IPS DF 6.9 (cell line): ENCODE measurements around the gene TOX3.

Experiments
- DNase-seq: peaks from one replicate; pipeline ENCODE4 v3.0.0-alpha.2; 2013; ENCODE audit warnings: low read depth, low spot score
- H3K27ac ChIP-seq: one replicate; pipeline ENCODE4 v1.5.1; 2013; ENCODE audit warnings: low read length, control low read depth
- H3K27me3 ChIP-seq: 2 replicates; pipeline ENCODE4 v1.6.1; 2013; ENCODE audit warnings: mild to moderate bottlenecking, low read length; ENCODE audit not compliant: control insufficient read depth, insufficient read depth
- H3K36me3 ChIP-seq: 2 replicates; pipeline ENCODE4 v1.6.1; 2013; ENCODE audit warnings: low read length; ENCODE audit not compliant: control insufficient read depth, insufficient read depth
- H3K4me1 ChIP-seq: 2 replicates; pipeline ENCODE4 v1.6.1; 2013; ENCODE audit warnings: low read length; ENCODE audit not compliant: control insufficient read depth, insufficient read depth
- H3K4me3 ChIP-seq: 2 replicates; pipeline ENCODE4 v1.5.1; 2013; ENCODE audit warnings: mild to moderate bottlenecking, low read length
- H3K9me3 ChIP-seq: 2 replicates; pipeline ENCODE4 v1.6.1; 2013; ENCODE audit warnings: low read length, inconsistent platforms; ENCODE audit not compliant: control insufficient read depth, insufficient read depth
- WGBS: extraction: QIAGEN DNeasy Blood & Tissue Kit; methylation state at CpG from one replicate; pipeline ENCODE4 v1.1.7; 2013; ENCODE audit warnings: mixed read lengths, missing lambda C conversion rate; ENCODE audit not compliant: insufficient read length, insufficient coverage; 5-methylcytosine and 5-hydroxymethylcytosine counted together

The TOX3 gene

GRCh38 chr16:52518884-52519283 is 28.1 kb downstream of the TOX3 start:
- no peak for DNase-seq
- Histone ChIP-seq H3K36me3 (0 out of 2 replicates have a peak, but pooled peaks cover 2% of the 10 kb centered on the region), H3K4me3 (no peak overlapping the region), H3K27me3 (no peaks in the 10 kb centered on the region), H3K27ac (no peak overlapping the region), H3K4me1 (peaks cover 2% of the 10 kb centered on the region; the same call in 1 of the 2 replicates), H3K9me3 (no peaks in the 10 kb centered on the region)
- WGBS = no CpG with 5 or more reads among the region's 5 CpGs

GRCh38 chr16:52515068-52515671 is 31.8 kb downstream of the TOX3 start:
- Histone ChIP-seq H3K4me3 (no peak overlapping the region), H3K27me3 (no peaks in the 10 kb centered on the region), H3K27ac (no peak overlapping the region), H3K9me3 (no peaks in the 10 kb centered on the region), H3K4me1 (no peaks in the 10 kb centered on the region; the same call in 1 of the 2 replicates), H3K36me3 (no peaks in the 10 kb centered on the region)
- DNase-seq = no peak
- no CpG with 5 or more reads among the region's 4 CpGs for WGBS

GRCh38 chr16:52512297-52512987 is 34.5 kb downstream of the TOX3 start:
- no peaks in the 10 kb centered on the region for H3K9me3 ChIP-seq
- no peaks in the 10 kb centered on the region for H3K36me3 ChIP-seq
- no peak for DNase-seq
- no CpG with 5 or more reads among the region's 4 CpGs for WGBS
- H3K4me3 ChIP-seq = no peak overlapping the region
- H3K27ac ChIP-seq = no peak overlapping the region
- H3K27me3 ChIP-seq = no peaks in the 10 kb centered on the region
- no peaks in the 10 kb centered on the region; the same call in 1 of the 2 replicates for H3K4me1 ChIP-seq

DNA sequence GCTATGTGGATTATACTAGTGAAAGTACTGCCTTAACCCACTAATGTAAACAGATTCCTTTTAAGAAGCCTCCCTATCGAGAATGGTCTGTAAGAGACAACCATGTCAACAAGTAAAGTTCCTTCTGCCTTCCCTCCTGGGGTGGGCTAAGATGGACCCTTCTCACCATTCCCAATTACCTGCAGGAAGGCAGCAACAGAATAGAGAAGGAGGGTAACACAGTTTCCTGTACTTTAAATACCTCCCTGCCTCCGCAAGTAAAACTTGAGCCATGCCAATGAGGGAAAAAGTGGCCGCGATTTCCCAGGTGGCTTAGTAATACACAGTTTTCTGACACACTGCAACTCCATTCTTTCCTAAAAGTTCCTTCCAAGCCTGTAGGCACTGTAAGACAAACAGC is 45.2 kb downstream of the TOX3 start:
- Histone ChIP-seq H3K27ac (no peak overlapping the region), H3K27me3 (no peaks in the 10 kb centered on the region), H3K4me3 (no peak overlapping the region), H3K4me1 (peaks cover 5% of the 10 kb centered on the region; the same call in 1 of the 2 replicates), H3K36me3 (no peaks in the 10 kb centered on the region; the same call in 1 of the 2 replicates), H3K9me3 (no peaks in the 10 kb centered on the region)
- WGBS = no CpG with 5 or more reads among the region's 4 CpGs
- no peak for DNase-seq

GRCh38 chr16:52500963-52501362 is 46.0 kb downstream of the TOX3 start:
- H3K9me3 ChIP-seq = no peaks in the 10 kb centered on the region
- peaks cover 5% of the 10 kb centered on the region; the same call in 1 of the 2 replicates for H3K4me1 ChIP-seq
- H3K36me3 ChIP-seq = no peaks in the 10 kb centered on the region
- DNase-seq = no peak
- H3K4me3 ChIP-seq = no peak overlapping the region
- H3K27ac ChIP-seq = no peak overlapping the region
- H3K27me3 ChIP-seq = no peaks in the 10 kb centered on the region

DNA sequence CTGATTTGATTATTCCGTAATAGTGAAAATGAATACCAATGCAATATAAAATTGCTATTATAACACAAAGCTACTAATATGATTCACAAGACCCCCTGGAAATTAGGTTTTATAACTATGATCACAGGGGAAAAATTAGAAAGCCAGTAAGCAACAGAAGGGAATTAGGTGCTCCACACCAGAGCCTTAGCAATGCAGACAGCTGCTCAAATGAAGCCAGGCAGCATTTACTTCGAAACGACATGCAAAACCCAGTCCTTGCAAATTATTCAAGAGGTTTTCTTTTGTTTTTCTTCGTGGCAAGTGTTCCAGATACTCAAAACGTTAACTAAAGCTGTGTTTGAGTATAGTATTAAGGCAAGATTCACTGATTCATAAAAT is 47.9 kb downstream of the TOX3 start:
- no peak for DNase-seq
- Histone ChIP-seq H3K4me3 (no peak overlapping the region), H3K4me1 (peaks cover 5% of the 10 kb centered on the region; the same call in 1 of the 2 replicates), H3K36me3 (no peaks in the 10 kb centered on the region), H3K27me3 (no peaks in the 10 kb centered on the region), H3K27ac (no peak overlapping the region), H3K9me3 (no peaks in the 10 kb centered on the region)
- no CpG with 5 or more reads among the region's 5 CpGs for WGBS

GRCh38 chr16:52498328-52499059 is 48.4 kb downstream of the TOX3 start:
- Histone ChIP-seq H3K27ac (no peak overlapping the region), H3K9me3 (no peaks in the 10 kb centered on the region), H3K4me1 (peaks cover 5% of the 10 kb centered on the region; the same call in 1 of the 2 replicates), H3K27me3 (no peaks in the 10 kb centered on the region), H3K4me3 (no peak overlapping the region), H3K36me3 (no peaks in the 10 kb centered on the region)
- WGBS = no CpG with 5 or more reads among the region's 16 CpGs
- DNase-seq = no peak

- Histone ChIP-seq H3K9me3 (no peaks in the 10 kb centered on the region), H3K27me3 (no peaks in the 10 kb centered on the region), H3K4me1 (peaks cover 5% of the 10 kb centered on the region; the same call in 1 of the 2 replicates), H3K27ac (no peak overlapping the region), H3K36me3 (no peaks in the 10 kb centered on the region), H3K4me3 (no peak overlapping the region)
- no peak for DNase-seq
- WGBS = no CpG with 5 or more reads among the region's 1 CpG
Measured at GRCh38 chr16:52497067-52497816, 49.7 kb downstream of the TOX3 start.

GRCh38 chr16:52496051-52496876 is 50.7 kb downstream of the TOX3 start:
- no peaks in the 10 kb centered on the region for H3K9me3 ChIP-seq
- peaks cover 5% of the 10 kb centered on the region; the same call in 1 of the 2 replicates for H3K4me1 ChIP-seq
- no peak overlapping the region for H3K4me3 ChIP-seq
- H3K27ac ChIP-seq = no peak overlapping the region
- WGBS = no CpG with 5 or more reads among the region's 6 CpGs
- H3K36me3 ChIP-seq = no peaks in the 10 kb centered on the region
- H3K27me3 ChIP-seq = no peaks in the 10 kb centered on the region
- DNase-seq = no peak
